ENCODE data around the gene MOCS1. TPM values are rescaled to one million over a fixed set of nuclear protein-coding genes. Genes with fewer than 3 reads are reported as not detected.

MOCS1 gene
- total RNA-seq, 1 donor from 2014 or later = 9.9 TPM

- Mint-ChIP-seq H3K4me1 (ENCODE audit: low read depth, unreplicated experiment) (peaks cover 7% of the 10 kb centered on the region), H3K27ac (ENCODE audit: unreplicated experiment) (no peak overlapping the region), H3K27me3 (ENCODE audit: unreplicated experiment) (peaks cover 2% of the 10 kb centered on the region), H3K4me3 (ENCODE audit: unreplicated experiment) (no peak overlapping the region), H3K9me3 (ENCODE audit: unreplicated experiment) (no peaks in the 10 kb centered on the region), H3K36me3 (ENCODE audit: unreplicated experiment) (no peaks in the 10 kb centered on the region)
- TF ChIP-seq CTCF (IDR thresholded peaks at IDR 0.05; ENCODE audit: partially characterized antibody, unreplicated experiment) = no peak
- no peak for DNase-seq
These were observed 979 bp upstream of the MOCS1 start for GRCh38 chr6:39935241-39935640.

- Mint-ChIP-seq H3K4me3 (ENCODE audit: unreplicated experiment) (peak overlapping the region; percentile 92), H3K27ac (ENCODE audit: unreplicated experiment) (no peak overlapping the region), H3K9me3 (ENCODE audit: unreplicated experiment) (no peaks in the 10 kb centered on the region), H3K27me3 (ENCODE audit: unreplicated experiment) (peaks cover 2% of the 10 kb centered on the region), H3K36me3 (ENCODE audit: unreplicated experiment) (no peaks in the 10 kb centered on the region), H3K4me1 (ENCODE audit: low read depth, unreplicated experiment) (peaks cover 7% of the 10 kb centered on the region)
- DNase-seq = no peak
- TF ChIP-seq CTCF (IDR thresholded peaks at IDR 0.05; ENCODE audit: partially characterized antibody, unreplicated experiment) = no peak
These were observed 562 bp downstream of the MOCS1 start for GRCh38 chr6:39933669-39934130.

GRCh38 chr6:39932386-39932910 is 1.8 kb downstream of the MOCS1 start:
- Mint-ChIP-seq H3K27ac (ENCODE audit: unreplicated experiment) (no peak overlapping the region), H3K9me3 (ENCODE audit: unreplicated experiment) (no peaks in the 10 kb centered on the region), H3K4me1 (ENCODE audit: low read depth, unreplicated experiment) (no peaks in the 10 kb centered on the region), H3K36me3 (ENCODE audit: unreplicated experiment) (no peaks in the 10 kb centered on the region), H3K4me3 (ENCODE audit: unreplicated experiment) (no peak overlapping the region), H3K27me3 (ENCODE audit: unreplicated experiment) (peaks cover 3% of the 10 kb centered on the region)
- DNase-seq = no peak
- TF ChIP-seq CTCF (IDR thresholded peaks at IDR 0.05; ENCODE audit: partially characterized antibody, unreplicated experiment) = no peak

- Mint-ChIP-seq H3K4me1 (ENCODE audit: low read depth, unreplicated experiment) (no peaks in the 10 kb centered on the region), H3K36me3 (ENCODE audit: unreplicated experiment) (no peaks in the 10 kb centered on the region), H3K9me3 (ENCODE audit: unreplicated experiment) (no peaks in the 10 kb centered on the region), H3K27me3 (ENCODE audit: unreplicated experiment) (peaks cover 6% of the 10 kb centered on the region), H3K4me3 (ENCODE audit: unreplicated experiment) (no peak overlapping the region), H3K27ac (ENCODE audit: unreplicated experiment) (no peak overlapping the region)
- no peak for TF ChIP-seq CTCF (IDR thresholded peaks at IDR 0.05; ENCODE audit: partially characterized antibody, unreplicated experiment)
- no peak for DNase-seq
These were observed 2.7 kb downstream of the MOCS1 start for GRCh38 chr6:39931607-39932006.

GRCh38 chr6:39930540-39930939 is 3.7 kb downstream of the MOCS1 start:
- peaks cover 6% of the 10 kb centered on the region for H3K27me3 Mint-ChIP-seq (ENCODE audit: unreplicated experiment)
- no peak overlapping the region for H3K27ac Mint-ChIP-seq (ENCODE audit: unreplicated experiment)
- no peaks in the 10 kb centered on the region for H3K4me1 Mint-ChIP-seq (ENCODE audit: low read depth, unreplicated experiment)
- no peak for DNase-seq
- no peaks in the 10 kb centered on the region for H3K36me3 Mint-ChIP-seq (ENCODE audit: unreplicated experiment)
- no peak for TF ChIP-seq CTCF (IDR thresholded peaks at IDR 0.05; ENCODE audit: partially characterized antibody, unreplicated experiment)
- H3K9me3 Mint-ChIP-seq (ENCODE audit: unreplicated experiment) = no peaks in the 10 kb centered on the region
- H3K4me3 Mint-ChIP-seq (ENCODE audit: unreplicated experiment) = no peak overlapping the region
